CD4-positive, alpha-beta T cell treated with Interferon gamma for 1 hour (primary cell): ENCODE data around the gene RPL31.

Experiments used
- DNase-seq: peaks from one replicate; pipeline ENCODE4 v3.0.0-alpha.2; 2020

Gene RPL31

GRCh38 chr2:101001691-101002561, at the start of gene RPL31:
RPL31 (plus strand) TSS chr2:101002289; CDS start chr2:101002702, 413 bp downstream.
- peak; percentile 97 for DNase-seq

DNA sequence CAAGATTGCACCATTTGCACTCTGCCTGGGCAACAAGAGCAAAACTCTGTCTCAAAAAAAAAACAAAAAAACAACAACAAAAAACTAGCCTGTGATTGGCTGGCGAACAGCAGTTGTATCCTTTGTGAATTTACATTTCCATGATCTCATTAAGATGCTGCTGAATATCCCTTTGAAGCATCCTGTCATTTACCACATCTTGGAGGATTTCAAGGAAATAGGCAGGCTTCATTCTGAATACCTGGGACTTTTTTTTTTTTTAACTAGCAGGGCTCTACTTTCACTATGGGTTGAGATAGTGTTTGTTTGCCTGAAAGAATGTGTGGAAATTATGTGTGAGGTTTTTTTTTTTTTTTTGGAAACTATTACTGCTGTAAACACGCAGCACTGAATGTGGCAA, 49.6 kb upstream of the RPL31 start:
- DNase-seq: no peak

GRCh38 chr2:100953406-100954043, 48.6 kb upstream of the RPL31 start:
- no peak for DNase-seq

GRCh38 chr2:100954044-100954420, 48.1 kb upstream of the RPL31 start:
- no peak for DNase-seq

- no peak for DNase-seq
Measured at GRCh38 chr2:100955226-100955625, 46.9 kb upstream of the RPL31 start.

DNA sequence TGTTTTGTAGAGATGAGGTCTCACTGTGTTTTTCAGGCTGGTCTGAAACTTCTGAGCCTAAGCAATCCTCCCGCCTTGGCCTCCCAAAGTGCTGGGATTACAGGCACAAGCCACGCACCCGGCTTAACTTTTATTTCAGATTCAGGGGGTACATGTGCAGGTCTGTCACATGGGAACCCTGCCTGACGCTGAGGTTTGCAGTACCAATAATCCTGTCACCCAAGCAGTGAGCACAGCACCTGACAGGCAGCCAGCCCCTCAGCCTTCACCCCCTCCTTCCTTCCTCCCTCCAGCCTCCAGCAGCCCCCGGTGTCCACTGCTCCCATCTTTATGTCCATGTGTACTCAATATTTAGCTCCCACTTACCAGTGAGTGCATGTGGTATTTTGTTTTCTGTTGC, 46.0 kb upstream of the RPL31 start:
- no peak for DNase-seq

DNA sequence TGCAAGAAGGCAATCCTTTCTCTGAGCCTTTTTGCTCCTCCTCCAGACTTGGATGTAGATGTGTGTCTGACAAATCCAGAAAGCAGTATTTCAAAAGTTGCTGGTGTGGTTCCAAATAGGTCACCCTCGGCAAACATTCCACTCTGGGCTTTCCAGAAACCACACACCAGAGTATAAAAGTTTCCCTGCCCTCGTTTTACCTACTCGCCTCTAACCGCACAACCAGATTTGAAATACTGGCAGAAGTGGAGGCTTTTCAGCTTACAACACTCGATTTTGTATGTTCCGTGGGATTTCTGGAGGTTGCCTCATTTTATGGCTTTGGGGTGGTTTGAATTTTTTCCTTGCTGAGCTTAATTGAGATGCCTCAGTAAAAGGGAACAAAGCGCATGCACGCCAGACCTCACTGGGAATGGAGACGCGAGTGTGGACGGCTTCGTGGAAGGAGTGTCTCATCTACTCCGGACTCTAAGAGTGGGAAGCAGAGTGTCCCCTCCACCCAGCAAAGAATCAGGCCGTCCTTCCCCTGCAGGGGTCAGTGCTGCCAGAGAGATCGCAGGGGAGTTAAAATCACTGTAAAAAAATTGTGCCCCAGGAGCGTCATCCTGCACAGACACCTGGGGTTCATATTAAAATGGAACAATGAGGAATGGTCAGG, 44.0 kb upstream of the RPL31 start:
- DNase-seq: no peak

DNA sequence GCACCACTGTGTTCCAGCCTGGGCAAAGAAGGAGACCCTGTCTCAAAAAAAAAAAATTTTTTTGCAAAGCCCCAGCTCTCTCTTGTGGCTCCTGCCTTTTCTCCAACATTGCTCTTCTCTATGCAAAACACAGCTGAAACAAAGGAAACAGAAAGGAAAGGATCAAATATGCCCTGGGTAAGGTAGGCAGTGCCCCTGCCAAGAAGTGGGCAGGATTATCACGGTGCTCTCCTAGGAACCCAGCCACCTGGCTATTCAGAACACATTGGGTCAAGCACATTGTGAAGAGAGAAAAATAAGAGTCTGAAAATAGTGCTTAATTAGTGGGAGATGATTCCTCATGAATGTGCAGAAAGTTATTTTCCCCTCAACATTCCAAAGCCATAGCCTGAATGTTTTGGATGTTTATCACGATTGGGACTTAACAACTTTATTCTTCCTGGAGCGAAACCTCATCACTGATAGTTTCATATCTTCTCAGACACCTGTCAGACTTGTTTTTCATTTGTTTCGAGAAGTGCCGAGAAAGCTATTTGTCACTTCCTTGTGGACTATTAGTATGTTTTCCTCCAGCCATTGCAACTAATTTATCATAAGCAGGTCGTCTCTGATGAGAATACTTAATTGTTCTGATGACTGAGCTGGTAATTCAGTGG, 42.7 kb upstream of the RPL31 start:
- DNase-seq: no peak

DNA sequence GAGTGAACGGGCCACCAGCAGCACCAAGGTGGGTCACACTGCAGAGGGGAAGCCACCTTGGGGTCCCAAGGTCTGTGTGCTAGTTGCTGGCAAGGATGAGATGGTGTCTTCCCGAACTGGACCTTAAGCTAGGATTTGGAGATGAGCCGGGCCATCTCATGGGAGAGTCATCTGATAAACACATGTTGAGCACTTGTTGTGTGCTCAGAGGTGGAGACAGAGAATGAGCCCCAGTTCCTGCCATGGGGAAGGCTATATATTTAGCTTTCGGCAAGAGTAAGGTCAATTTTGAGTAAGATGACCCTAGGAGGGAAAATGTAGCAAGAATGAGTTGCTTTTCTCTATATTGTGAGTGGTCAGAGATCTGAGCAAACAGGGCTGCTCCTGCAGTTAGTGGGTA, 41.4 kb upstream of the RPL31 start:
- no peak for DNase-seq

GRCh38 chr2:100962366-100963025, 39.6 kb upstream of the RPL31 start:
- no peak for DNase-seq

DNA sequence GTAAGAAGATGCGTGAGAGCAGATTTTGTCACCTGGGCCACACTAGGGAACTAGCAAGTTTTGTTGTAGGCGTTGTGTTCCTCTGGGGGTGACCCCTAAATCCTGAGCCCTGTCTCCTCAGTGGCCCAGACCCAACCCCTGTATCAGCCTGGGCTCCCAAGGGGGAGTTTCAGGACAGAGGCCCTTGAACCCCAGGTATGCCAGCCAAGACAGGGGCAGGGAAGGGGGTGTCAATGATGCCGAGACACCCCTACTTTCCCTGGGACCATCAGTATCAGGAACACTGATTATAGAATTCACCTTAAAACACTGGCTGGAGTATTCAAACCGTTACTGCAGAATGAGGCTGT, 39.1 kb upstream of the RPL31 start:
- DNase-seq: no peak

- no peak for DNase-seq
Measured at GRCh38 chr2:100964222-100964621, 37.9 kb upstream of the RPL31 start.

GRCh38 chr2:100964681-100965169, 37.4 kb upstream of the RPL31 start:
- DNase-seq: no peak

DNA sequence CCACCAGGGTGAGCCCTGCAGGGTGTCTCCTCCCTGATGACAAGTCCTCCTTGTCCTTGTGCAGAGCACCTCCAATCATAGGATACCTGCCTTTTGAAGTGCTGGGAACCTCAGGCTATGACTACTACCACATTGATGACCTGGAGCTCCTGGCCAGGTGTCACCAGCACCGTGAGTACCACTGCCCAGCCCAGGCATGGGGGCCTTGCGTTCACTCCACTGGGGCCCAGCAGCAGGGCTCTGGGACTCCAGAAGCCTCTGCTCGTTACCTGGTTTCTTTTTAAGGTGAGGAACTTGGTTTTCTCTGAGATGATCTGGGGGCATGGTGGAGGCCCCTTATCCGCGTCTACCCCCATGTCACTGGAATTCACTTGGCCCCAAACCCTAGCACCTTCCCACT, 36.5 kb upstream of the RPL31 start:
- DNase-seq: no peak

DNA sequence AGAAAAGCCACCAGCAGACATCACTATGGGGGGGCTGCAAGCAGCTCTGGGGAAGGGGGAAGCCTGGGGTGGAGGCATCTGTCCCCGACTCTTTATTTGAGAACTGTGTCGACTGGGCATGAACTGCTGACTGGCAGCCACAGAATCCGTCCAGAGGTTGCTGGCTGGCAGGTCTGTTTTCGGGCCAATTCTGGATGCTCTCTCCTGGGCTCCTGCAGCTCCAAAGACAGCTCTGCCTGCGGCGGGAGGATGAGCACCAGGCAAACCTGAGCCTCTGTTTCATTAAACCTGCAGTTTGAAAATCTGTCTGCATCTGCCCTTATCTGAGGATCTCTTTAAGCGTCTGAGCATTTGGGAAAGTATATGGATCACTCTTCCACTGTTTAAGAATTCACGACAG, 34.4 kb upstream of the RPL31 start:
- DNase-seq: no peak

- DNase-seq: no peak
Measured at GRCh38 chr2:100968146-100969145, 33.6 kb upstream of the RPL31 start.

- DNase-seq: no peak
Measured at GRCh38 chr2:100969998-100970397, 32.1 kb upstream of the RPL31 start.

- DNase-seq: no peak
Measured at GRCh38 chr2:100971221-100971620, 30.9 kb upstream of the RPL31 start.

DNA sequence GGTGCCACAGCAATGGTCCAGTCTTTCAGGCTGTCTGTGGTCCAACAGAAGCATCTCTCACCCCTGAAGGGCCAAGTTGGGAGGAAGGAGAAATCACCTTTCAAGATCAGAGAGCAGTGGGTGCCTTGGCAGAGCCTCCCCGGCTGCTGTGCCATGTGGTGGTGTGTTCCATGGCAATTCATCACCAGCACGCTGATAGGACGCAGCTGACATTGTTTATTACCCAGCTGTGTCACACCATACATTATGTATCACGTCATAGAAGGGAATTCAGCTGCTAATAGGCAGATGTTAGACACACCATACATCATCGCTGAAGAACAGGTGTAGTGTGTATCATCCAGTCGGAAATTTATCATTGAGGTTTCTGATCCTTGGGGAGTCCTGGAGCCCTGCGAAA, 29.6 kb upstream of the RPL31 start:
- DNase-seq: no peak

GRCh38 chr2:100974712-100975520, 27.2 kb upstream of the RPL31 start:
- no peak for DNase-seq

DNA sequence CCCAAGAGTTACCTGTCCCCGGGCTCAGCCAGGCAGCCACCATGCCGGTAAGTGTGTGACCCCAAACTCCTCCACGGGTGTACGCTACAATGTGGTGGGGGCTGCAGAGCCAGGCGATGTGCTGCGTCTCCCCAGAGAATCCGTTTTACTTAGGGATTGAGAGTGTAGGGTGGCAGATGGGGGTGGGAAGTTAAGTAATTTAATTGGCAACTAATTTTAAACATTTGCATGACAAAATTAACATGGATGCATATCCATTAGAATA, 26.6 kb upstream of the RPL31 start:
- no peak for DNase-seq
